ENCODE measurements around the gene ATXN1. TPM values are rescaled to one million over a fixed set of nuclear protein-coding genes. Genes with fewer than 3 reads are reported as not detected.
A peak's percentile ranks its signal among the peaks of the same experiment; 100 is the strongest.

The ATXN1 gene
- total and polyA plus RNA-seq, 2 of the 13 experiments (the other 11 are each of a cell fraction or from before 2014, with no cell fraction given) = 20.7 to 39.5 TPM

GRCh38 chr6:16730738-16731477 is 30.4 kb downstream of the ATXN1 start (continued):
- no peak for TF ChIP-seq DZIP1 (CRISPR knock-in tag; IDR thresholded peaks at IDR 0.05)
- TF ChIP-seq MEIS1 (CRISPR knock-in tag; IDR thresholded peaks at IDR 0.05; ENCODE audit: borderline replicate concordance) = no peak
- no peak for TF ChIP-seq KLF16 (CRISPR knock-in tag; IDR thresholded peaks at IDR 0.05)
- no peak for TF ChIP-seq TBL1XR1 (IDR thresholded peaks at IDR 0.05; ENCODE audit: borderline replicate concordance, low read length, partially characterized antibody)
- TF ChIP-seq ZNF776 (CRISPR knock-in tag; IDR thresholded peaks at IDR 0.05) = no peak
- TF ChIP-seq ZNF619 (CRISPR knock-in tag; IDR thresholded peaks at IDR 0.05) = no peak
- no peak for TF ChIP-seq THYN1 (CRISPR knock-in tag; IDR thresholded peaks at IDR 0.05; ENCODE audit: borderline replicate concordance, low read depth)
- TF ChIP-seq RARG (CRISPR knock-in tag; IDR thresholded peaks at IDR 0.05; ENCODE audit: low read depth) = no peak
- peak; percentile 22; the same call in 1 of the 2 replicates for TF ChIP-seq ATF1 (CRISPR knock-in tag; IDR thresholded peaks at IDR 0.05)
- no peak for TF ChIP-seq ELF1 (CRISPR knock-in tag; IDR thresholded peaks at IDR 0.05)
- TF ChIP-seq TRIM22 (IDR thresholded peaks at IDR 0.05) = no peak
- no peak for TF ChIP-seq SOX13 (IDR thresholded peaks at IDR 0.05)
- peak in 1 of 2 experiments; percentile 59; a peak in 1 of 4 replicates for TF ChIP-seq SOX13 (CRISPR knock-in tag; conservative IDR thresholded peaks at IDR 0.05 in 1 of 2, IDR thresholded peaks at IDR 0.05 in 1 of 2)
- TF ChIP-seq ZNF124 (CRISPR knock-in tag; IDR thresholded peaks at IDR 0.05) = no peak
- no peak for TF ChIP-seq PBX2 (CRISPR knock-in tag; IDR thresholded peaks at IDR 0.05)
- TF ChIP-seq KLF6 (CRISPR knock-in tag; IDR thresholded peaks at IDR 0.05) = no peak
- TF ChIP-seq POLR2AphosphoS2 (IDR thresholded peaks at IDR 0.05; ENCODE audit: low read depth, low read length) = no peak
- TF ChIP-seq GMEB2 (CRISPR knock-in tag; IDR thresholded peaks at IDR 0.05; ENCODE audit: low read depth) = no peak
- no peak for TF ChIP-seq ZBTB7B (CRISPR knock-in tag; IDR thresholded peaks at IDR 0.05)
- no peak for TF ChIP-seq CENPBD1 (CRISPR knock-in tag; IDR thresholded peaks at IDR 0.05; ENCODE audit: borderline replicate concordance, low read depth)
- TF ChIP-seq ZSCAN12 (CRISPR knock-in tag; IDR thresholded peaks at IDR 0.05) = no peak
- TF ChIP-seq ZNF513 (CRISPR knock-in tag; conservative IDR thresholded peaks at IDR 0.05) = no peak
